Stimulated activated CD4-positive, alpha-beta T cell treated with anti-CD3 and anti-CD28 coated beads, Interleukin-12 subunit alpha, Interleukin-12 subunit beta, amount 100 ng/mL, for 48 hours (primary cell): ENCODE data around the gene C14orf93.
"Not testable (repeated sequence)": the region's sequence is repeated elsewhere in the genome, so short reads cannot be mapped to it uniquely, and the experiment has no call there.

Source experiments
- DNase-seq, 3 donors: peaks; one replicate each; pipeline ENCODE4 v3.0.0-alpha.2; 2020; ENCODE audit warnings: low read depth in 2 of 3, low spot score in 1 of 3

C14orf93 gene

DNA sequence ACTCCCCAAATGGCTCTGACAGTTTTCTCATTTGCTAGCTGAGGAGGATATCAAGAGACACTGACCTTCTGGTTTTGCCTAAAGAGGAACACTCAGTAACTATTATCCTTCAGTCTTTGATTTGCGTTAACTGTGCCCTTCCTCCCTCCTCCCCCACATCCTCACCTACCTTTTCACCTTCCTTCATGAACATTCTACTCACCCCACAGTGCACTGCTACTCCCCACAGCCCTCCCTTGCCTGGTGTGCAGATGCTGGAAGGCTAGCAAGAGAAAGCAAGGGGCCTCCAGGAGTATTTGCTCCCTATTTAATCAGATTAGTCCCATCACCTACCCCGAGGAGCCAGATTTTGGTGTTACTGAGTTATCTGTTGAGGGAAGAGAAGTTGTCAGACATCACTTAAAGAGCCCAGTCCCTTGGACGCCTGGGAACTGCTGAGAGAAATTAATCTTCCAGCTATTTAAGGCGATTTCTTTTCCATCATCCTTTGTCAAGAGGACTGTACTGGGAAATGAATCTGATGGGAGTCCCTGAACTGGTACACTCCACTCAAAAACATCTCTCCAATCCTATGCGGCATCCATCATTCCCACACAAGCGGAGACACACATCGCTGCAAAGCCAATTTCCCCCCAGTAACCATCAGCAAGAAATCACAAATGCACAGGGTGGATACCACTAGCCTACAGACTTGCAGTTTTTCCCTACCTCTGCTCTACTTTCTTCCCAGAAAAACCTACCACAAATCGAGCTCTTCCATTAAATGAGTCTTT, 13.3 kb upstream of the C14orf93 start:
- no peak for DNase-seq

DNA sequence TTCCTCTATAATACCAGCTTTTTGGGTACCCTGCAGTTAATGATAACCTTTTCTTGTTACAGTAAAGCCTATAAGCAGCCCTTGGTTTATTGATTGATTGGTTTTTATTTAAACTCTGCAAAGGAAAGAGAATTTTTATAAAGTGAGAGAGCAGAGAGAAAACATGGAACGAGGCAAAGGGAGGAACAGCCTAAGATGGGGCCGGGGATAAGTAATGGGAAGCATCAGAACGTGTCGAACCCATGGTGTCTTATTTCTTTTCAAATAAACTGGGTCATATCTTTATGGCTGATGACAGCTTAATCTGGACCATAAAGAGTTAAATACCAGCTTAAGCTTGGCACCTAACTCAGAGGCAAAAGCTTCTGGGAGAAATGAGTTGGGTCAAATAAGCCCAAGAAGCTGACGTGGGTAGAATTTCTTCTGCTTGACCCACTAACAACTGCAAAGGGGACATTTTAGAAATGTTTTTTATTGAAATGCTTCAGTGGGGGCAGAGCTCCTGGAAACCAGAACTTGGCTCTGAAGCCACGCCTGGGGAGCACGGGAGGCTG, 12.0 kb upstream of the C14orf93 start:
- DNase-seq, result no peak

DNA sequence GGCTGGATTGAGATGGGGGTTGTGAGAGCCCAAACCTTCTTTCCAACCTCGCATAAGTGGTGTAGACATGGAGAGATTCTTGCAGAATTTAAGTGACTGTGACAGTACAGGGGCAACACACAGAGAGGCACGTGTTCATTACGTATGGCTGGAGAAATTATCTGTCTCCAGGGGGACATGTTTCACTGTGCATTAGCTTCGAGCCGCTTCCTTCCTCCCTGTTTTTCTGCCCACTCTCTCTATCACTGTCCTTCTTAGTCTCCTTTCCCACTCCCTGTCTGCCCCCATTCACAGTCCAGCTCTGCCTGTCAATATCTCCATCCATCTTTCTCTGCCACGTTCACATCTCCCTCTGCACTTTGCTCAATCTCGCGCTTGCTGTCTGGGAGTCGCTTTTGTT, 11.5 kb upstream of the C14orf93 start:
- no peak for DNase-seq

DNA sequence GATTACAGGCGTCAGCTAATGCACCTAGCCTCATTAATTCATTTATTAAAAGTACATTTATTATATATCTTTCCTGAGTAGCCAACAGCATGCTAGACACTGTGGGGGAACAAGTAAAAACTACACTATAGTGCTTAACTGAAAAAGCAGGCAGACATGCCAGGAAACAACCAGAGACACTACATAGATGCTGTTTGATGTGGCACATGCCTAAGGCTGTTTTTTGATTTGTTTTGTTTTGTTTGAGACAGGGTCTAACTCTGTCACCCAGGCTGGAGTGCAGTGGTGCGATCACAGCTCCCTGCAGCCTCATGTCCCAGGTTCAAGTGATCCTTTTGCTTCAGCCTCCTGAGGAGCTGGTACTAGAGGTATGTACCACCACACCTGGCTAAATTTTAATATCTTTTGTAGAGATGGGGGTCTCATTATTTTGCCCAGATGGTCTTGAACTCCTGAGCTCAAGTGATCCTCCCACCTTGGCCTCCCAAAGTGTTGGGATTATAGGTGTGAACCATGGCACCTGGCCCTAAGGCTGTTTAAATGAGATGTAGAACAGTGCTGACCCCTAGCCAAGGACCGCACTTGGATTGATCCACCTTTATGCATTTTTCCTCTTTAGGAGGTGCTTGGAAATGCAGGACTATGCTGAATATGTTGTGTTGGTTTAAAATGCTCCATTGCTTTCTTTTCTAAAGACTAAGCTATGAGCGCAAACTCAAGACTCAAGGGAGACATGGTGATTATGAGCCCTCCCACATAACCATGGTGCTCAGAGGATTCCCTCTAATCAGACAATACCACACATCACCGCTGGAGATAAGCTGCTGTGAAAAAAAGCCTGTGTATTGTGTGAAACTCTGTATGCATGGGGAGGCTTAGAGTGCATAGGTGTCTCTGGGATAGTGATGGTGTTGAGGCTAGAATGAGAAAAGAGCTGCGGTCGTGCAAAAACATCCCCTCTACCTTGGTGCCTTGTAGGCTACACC, 10.5 kb upstream of the C14orf93 start:
- no peak for DNase-seq

DNA sequence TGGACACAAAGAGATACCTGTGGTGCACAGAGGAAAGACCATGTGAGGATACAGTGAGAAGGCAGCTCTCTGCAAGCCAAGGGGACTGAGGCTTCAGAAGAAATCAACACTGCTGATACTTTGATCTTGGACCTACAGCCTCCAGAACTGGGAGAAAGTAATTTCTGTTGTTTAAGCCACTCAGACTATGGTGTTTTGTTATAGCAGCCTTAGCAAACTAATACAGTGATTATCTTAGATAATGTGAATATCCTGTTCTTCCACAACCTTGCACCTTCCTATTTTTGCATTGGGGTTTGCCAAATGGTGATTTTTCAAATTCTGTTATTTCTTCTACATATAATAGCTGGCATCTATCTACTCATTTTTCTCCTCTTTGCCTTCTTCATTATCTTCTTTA, 8.2 kb upstream of the C14orf93 start:
- DNase-seq, result no peak

DNA sequence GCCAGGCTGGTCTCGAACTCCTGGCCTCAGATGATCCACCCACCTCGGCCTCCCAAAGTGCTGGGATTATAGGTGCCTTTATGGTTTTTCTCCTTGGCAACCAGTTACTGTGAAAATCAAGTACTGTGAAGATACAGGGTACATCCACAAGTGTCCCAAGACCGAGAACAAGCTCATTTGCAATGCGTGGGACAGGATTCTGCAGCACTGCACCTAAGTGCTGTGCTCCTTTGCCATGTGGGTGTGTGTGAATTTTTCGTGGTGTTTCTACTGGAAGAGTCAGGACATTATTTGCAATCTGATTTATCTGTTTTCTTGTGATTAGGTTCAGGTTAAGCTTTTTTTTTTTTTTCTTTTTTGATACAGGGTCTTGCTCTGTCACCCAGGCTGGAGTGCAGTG, 7.1 kb upstream of the C14orf93 start:
- DNase-seq, result no peak

DNA sequence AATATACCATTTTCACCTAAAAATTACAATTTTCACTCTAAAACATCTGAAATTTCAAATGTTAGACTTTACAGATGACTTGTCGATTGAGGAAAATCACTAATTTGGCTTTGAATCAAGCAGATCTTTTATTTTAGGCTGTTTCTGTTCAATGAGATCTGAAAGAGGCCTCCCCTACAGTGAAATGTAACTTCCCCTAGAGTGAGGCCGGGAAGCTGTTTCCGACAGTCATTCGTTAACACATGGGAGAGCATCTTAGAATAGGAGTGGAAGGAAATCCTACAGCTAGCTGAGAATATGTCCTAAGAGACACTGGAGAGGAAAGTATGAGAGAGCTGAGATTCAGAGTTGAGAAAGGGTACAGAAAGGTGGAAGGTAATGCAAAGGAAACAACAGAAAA, 5.7 kb upstream of the C14orf93 start:
- DNase-seq, result no peak

DNA sequence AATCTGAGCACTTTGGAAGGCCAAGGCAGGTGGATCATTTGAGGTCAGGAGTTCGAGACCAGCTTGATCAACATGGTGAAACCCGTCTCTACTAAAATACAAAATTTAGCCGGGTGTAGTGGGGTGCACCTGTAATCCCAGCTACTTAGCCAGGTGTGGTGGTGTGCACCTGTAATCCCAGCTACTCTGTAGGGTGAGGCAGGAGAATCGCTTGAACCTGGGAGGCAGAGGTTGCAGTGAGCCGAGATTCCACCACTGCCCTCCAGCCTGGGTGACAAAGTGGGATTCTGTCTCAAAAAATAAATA, 3.8 kb upstream of the C14orf93 start:
- not testable (repeated sequence) for DNase-seq

DNA sequence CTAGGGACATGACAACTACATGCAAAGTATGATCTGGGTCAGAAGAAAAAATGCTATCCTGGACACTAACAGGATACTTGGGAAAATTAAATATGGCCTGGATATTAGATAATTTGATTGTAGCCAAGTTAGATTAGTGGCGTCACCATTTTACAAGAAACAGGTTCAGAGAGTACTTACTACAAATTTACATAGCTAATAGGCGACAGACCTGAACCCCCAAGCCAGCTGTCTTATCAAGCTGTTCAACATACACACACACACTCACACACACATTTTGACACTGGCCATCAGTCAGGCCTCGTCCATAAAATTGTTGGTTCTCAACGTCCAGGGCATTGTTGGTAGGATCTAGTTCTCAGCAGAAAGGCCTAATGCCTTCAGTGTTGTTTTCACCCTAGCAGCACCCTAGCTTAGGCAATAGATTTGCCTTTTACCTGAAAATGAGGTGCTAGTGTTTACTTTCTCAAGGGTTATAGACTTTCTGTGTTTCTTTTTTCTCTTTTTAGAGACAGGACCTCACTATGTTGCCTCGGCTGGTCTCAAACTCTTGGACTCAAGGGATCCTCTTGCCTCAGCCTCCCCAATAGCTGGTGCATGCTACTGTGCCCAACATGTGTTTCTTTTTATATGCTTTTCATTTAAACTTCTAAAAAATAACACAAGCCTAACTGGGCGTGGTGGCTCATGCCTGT, 3.3 kb upstream of the C14orf93 start:
- DNase-seq, result no peak

DNA sequence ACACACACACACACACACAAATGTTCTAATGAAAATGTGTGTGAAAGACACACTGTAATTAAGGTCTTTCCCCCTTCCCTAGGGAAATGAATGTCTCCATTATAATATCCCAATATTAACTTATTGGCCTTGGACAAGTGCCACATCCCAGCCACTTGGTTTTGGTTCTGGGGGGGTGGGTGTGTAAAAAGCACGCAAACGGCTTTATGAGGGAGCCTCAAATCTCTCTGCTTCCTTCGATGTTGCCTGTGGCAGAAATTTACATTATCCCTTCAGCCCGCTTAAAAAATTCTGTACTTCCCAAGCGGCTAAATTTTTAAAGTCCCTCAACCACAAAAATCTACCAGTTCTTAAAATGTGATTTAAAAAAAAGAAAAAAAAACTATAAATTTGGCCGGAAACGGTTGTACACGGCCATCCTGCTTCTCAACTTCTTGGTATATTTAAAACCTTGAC, 432 bp downstream of the C14orf93 start:
- DNase-seq, result no peak

DNA sequence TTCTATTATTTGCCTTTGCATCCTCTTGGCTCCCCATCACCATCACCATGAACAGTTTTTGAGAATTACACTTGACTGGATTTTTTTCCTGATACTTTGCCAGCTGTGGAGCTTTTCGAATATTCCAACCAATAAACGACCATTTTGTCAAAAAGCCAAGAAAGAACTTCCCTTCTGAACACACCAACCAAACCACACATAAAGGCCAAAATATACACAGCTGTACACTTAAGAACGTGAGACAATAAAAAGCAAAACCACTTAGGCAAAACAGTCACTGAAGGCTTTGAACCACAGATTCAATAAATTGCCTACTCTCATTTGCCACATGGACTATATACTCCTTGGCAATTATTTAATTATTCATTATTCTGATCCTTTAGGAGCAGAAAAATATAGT, 1.1 kb downstream of the C14orf93 start:
- no peak for DNase-seq

DNA sequence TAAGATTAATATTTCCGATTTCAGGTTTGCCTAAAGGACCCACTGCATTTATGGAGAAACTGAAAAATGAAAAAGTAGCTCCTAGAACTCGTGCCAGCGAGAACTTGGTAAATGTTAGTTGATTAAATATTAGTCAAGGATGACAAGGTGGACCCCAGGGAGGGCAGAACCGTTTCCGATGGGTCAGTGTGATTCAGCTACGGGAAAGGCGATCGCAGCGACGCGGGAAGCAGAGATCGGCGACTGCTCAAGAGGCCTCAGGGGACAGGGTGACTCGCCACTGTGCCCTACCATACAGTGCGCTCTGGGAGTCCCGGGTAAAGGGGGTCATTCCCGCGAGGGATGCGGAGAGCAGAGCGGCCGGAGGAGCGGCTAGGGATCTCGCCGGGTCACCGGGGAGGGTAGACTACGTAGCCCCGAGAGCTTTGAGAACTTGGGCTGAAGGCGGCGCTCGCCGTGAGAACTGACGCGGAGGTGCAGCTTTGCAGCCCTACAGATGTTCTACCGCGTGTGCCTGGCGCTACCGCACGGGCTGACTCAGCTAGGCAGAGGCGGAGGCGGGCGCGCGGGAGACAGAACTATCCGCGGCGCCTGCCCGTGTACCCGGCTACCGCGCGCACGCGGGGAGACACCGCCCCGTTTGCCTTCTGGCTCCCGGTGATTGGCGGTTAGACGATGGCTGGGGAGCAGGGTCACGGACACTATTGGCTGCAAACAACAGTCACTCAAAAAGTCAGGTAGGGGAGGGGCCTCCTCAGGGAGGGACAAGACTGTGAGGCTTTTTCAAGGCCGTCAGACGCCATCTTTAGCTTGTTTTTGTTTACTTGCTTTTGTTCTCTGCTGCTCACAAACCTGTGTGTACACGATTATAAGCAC, 3.2 kb downstream of the C14orf93 start:
- DNase-seq, result peak; percentile 94 to 96 (median 95)

DNA sequence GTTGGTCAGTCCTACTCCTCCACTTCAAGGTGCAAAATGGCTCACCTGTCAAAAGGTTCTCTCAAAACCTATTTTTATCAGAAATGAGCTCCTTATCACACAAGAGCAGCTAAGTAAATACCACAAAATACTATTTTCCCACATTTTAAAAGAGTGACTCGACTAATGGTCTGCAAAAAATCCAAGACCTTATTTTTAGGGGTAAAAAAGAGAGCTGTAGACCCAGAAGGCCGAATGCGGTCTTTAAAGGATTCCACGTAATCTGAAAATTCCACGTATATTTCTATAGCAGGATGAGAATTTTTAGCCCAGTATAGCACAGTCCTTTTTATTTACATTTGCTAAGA, 3.8 kb downstream of the C14orf93 start:
- DNase-seq, result no peak

DNA sequence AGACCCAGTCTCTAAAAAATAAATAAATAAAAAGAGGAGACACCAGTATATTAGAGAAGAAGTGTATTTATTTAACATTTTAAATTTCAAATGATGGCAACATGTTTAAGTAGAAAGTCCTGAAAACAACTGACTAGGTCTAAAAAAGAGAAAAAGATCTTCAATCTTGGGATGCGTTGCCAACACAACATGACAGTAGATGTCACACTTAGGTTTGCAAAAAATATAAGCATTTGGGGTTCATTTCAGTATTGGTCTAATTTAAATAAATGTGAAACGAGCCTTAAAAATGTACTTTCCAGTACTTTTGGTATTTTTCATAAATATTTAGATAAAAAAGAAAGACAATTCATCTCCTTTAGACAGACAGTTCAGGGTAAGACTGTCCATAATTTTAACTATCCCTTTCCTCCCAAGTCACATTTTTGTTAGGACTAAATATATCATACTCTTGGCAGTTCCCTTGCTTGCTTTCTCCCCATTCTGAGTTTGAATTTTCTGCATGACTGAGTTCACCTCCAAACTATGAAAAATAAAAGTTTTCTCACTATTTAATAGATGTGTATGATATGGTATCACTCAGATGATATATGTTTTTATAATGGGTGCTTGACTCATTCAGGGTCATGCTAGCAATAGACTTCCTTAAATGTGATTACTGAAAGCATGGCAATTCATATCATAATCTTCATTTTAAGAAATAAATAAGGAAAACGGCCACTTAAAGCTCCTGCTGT, 4.3 kb downstream of the C14orf93 start:
- DNase-seq, result no peak

DNA sequence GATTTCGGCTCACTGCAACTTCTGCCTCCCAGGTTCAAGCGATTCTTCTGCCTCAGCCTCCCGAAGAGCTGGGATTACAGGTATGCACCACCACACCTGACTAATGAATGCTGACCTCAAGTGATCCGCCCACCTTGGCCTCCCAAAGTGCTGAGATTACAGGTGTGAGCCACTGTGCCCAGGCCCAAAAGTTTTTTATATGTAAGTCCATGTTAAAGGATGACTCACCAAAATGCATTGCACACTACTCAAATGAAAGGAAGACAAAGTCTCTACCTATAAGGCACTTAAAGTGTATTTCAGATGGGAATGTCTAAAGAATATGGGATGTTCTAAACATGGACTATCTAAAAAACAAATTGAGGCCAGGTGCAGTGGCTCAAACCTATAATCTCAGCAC, 5.7 kb downstream of the C14orf93 start:
- DNase-seq, result not testable (repeated sequence)

DNA sequence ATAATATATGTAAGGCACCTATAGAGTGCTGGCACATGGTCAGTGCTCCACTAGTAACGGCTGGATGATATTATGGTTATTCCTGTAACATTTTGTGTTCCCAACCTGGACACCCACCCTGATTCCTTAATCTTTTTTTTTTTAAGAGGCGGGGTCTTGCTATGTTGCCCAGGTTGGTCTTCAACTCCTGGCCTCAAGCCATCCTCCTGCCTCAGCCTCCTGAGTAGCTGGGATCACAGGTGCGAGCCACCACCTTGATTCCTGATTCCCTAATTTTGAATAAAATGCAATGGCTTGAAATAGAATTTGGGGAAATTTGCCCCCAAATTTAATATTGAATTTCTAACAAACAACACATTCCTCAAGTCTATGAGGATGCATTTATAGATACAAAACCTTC, 7.4 kb downstream of the C14orf93 start:
- DNase-seq, result no peak

DNA sequence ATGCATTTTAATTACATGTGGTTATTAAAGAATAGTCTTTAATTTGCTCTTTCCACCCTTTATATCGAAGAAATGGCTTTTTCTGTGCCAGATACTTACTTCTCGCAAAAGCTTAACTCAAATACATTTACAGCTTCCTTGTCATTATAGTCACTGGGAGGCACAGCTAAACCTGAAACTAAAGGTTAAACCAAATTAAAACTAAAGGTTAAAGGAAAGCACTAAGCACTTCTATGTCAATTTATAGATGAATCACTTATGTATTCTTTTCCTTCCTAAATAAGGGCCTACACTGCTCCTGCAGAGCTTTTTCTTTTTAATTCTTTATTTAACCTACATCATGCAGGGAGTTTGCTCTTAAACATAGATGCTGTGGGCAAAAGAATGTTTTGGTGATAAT, 9.1 kb downstream of the C14orf93 start:
- DNase-seq, result no peak

DNA sequence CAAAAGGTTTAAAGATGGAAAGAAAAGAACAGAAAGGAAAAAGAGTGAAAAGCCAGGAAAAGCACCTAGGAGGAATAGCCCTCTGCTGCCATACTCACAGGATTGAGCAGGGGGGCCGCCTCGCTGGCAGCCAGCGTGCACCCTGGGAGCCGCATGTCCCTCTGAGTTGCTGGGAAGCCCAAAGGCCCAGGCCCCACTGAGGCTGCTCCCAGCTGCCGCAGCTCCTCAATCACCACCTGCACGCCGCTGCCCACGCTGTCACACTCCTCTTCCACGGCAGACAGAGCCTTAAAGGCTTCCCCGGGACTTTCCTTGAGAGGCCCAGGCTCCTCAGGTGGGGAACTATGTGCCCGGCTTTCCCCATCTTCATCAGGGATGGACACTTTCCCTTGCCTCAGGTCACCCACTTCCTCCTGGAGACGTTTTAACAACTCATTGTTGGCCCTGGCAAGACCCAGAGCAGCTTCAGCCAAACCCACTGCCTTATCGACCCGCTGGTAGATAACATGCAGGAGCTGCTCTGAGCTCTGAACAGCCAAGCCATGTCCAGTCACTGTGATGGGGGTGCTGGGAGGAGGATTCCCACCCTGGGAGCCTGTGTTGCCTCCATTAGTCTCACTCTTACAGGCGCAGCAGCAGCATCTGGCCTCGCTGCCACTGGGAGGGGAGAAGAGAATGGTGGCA, 11.5 kb downstream of the C14orf93 start:
- DNase-seq, result no peak

DNA sequence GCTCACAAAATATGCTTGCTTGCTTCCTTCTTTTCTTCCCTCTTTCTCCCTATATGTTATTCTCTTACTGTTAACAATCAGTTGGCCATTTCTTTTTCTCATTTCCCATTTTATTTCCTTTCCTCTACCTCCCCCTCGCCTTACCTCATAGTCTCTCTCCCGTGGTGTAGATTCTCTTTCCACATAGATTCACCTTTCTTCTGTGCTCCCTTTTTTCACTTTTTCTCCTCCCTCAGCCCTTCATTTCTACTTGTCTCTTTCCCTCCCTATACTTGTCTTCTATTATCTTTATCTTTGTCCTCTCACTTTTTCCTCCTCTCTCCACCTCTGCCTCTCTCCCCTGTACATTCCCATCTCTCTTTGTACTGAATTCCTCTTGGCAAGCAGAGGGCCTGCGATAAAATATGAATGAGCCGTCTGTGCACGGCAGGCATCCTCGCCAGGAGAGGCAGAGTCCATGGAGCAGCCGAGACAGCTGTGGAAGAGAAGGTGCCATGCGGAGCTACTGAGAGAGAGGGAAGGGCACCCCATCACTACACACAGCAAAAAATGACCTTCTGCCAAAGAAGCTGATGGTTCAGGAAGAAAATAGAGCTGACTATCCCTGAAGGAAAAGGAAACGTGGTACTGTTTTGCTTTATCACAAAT, 12.1 kb downstream of the C14orf93 start:
- DNase-seq, result no peak
